Body of pancreas (tissue), 4 donors: ENCODE results near the gene ADM2. TPM values are rescaled to one million over a fixed set of nuclear protein-coding genes. Genes with fewer than 3 reads are reported as not detected.

ENCODE experiments used
- ATAC-seq: fragments of 150-250 bp; one replicate; pipeline ENCODE4 v1.9.1; 2016
- DNase-seq, 4 donors: peaks; one replicate each; pipeline ENCODE4 v3.0.0-alpha.2; 2019
- H3K27ac ChIP-seq, 4 donors: fragments of 200-600 bp; sonication (generic); 1 replicate in 3 of 4; 2 replicates in 1 of 4; pipeline versions ENCODE4 v1.5.1 to v1.6.1; 2016 to 2019; ENCODE audit warnings: mild to moderate bottlenecking in 1 of 4, mixed read lengths in 1 of 4, moderate library complexity in 1 of 4
- H3K27me3 ChIP-seq, 2 donors: fragments of 200-600 bp; sonication (generic); one replicate each; pipeline ENCODE4 v1.6.0; 2016; ENCODE audit warnings: mild to moderate bottlenecking in 1 of 2
- H3K36me3 ChIP-seq, 2 donors: fragments of 200-600 bp; sonication (generic); replicated peaks in 1 of 2; 2 replicates each; pipeline ENCODE4 v1.5.1; 2016; ENCODE audit warnings: low read depth in 2 of 2; ENCODE audit not compliant: insufficient read depth in 1 of 2
- H3K4me1 ChIP-seq: fragments of 200-600 bp; sonication (generic); one replicate; pipeline ENCODE4 v1.6.0; 2016
- H3K4me3 ChIP-seq, 2 donors: fragments of 200-600 bp; sonication (generic); 1 replicate in 1 of 2; 2 replicates in 1 of 2; pipeline ENCODE4 v1.5.1; 2016 to 2019
- H3K9me3 ChIP-seq, 3 donors: fragments of 200-600 bp; sonication (generic); 1 replicate in 2 of 3; 2 replicates in 1 of 3; pipeline ENCODE4 v1.5.1; 2016
- POLR2A ChIP-seq, 3 donors: fragments of 450-650 bp; IDR thresholded peaks; one replicate each; pipeline ENCODE4 v1.6.1; 2016; ENCODE audit warnings: antibody characterized with exemption in 3 of 3, mild to moderate bottlenecking in 2 of 3
- WGBS, 2 donors: methylation state at CpG; one replicate each; pipeline ENCODE4 v1.1.5; 2017; 5-methylcytosine and 5-hydroxymethylcytosine counted together
- intact Hi-C: fragments of 100-400 bp; cut with DNase I; formaldehyde crosslinking; loops from one replicate; pipeline ENCODE4 v1.15.1; 2023
- total RNA-seq, 2 donors: library from RNA; depleted of rRNA; stranded (reverse); fragments of >200 nt; gene quantifications; one replicate each; pipeline ENCODE4 v1.1.0, GENCODE V29; 2016
- TF ChIP-seq, protein P1 (sequence below), 7 experiments: fragments of 450-650 bp in 4 of 7; fragments of 200-600 bp in 3 of 7; sonication (generic) in 3 of 7; IDR thresholded peaks; one replicate each; pipeline ENCODE4 v1.5.1; 2016 to 2019; ENCODE audit warnings: antibody characterized with exemption in 7 of 7

The ADM2 gene
- total RNA-seq, 2 donors from 2014 or later: 7.3 to 8.2 TPM

GRCh38 chr22:50435291-50436014 is 45.9 kb upstream of the ADM2 start:
- 84 to 92% methylated on average over 6 to 20 of the region's 20 CpGs for WGBS, 2 donors
- Histone ChIP-seq H3K36me3 (peaks cover 17 to 33% of the 10 kb centered on the region in 2 donors), H3K4me3 (no peak overlapping the region), H3K4me1 (no peaks in the 10 kb centered on the region), H3K27ac (no peak overlapping the region), H3K9me3 (no peaks in the 10 kb centered on the region), H3K27me3 (no peaks in the 10 kb centered on the region)
- TF ChIP-seq, protein P1, sequence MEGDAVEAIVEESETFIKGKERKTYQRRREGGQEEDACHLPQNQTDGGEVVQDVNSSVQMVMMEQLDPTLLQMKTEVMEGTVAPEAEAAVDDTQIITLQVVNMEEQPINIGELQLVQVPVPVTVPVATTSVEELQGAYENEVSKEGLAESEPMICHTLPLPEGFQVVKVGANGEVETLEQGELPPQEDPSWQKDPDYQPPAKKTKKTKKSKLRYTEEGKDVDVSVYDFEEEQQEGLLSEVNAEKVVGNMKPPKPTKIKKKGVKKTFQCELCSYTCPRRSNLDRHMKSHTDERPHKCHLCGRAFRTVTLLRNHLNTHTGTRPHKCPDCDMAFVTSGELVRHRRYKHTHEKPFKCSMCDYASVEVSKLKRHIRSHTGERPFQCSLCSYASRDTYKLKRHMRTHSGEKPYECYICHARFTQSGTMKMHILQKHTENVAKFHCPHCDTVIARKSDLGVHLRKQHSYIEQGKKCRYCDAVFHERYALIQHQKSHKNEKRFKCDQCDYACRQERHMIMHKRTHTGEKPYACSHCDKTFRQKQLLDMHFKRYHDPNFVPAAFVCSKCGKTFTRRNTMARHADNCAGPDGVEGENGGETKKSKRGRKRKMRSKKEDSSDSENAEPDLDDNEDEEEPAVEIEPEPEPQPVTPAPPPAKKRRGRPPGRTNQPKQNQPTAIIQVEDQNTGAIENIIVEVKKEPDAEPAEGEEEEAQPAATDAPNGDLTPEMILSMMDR (IDR thresholded peaks at IDR 0.05): no peak
- TF ChIP-seq POLR2A (IDR thresholded peaks at IDR 0.05): no peak
- intact Hi-C loops: no loop called here
- no peak for ATAC-seq
- no peak for DNase-seq

GRCh38 chr22:50436015-50436830 is 45.1 kb upstream of the ADM2 start:
- peaks cover 14 to 32% of the 10 kb centered on the region in 2 donors for H3K36me3 ChIP-seq
- peak in 1 of 4 donors; percentile 8 for DNase-seq
- no peaks in the 10 kb centered on the region for H3K9me3 ChIP-seq
- ATAC-seq: no peak
- intact Hi-C loops: no loop called here
- no peaks in the 10 kb centered on the region for H3K27me3 ChIP-seq
- H3K4me3 ChIP-seq: no peak overlapping the region
- H3K4me1 ChIP-seq: no peaks in the 10 kb centered on the region
- WGBS, 2 donors: 90 to 91% methylated on average over 24 to 29 of the region's 37 CpGs
- no peak overlapping the region for H3K27ac ChIP-seq
- TF ChIP-seq, protein P1 (IDR thresholded peaks at IDR 0.05): no peak
- TF ChIP-seq POLR2A (IDR thresholded peaks at IDR 0.05): no peak

- H3K27me3 ChIP-seq: no peaks in the 10 kb centered on the region
- H3K36me3 ChIP-seq: peaks cover 7 to 25% of the 10 kb centered on the region in 2 donors
- intact Hi-C loops: no loop called here
- WGBS, 2 donors: 88 to 91% methylated on average over 9 to 21 of the region's 25 CpGs
- H3K9me3 ChIP-seq: no peaks in the 10 kb centered on the region
- H3K27ac ChIP-seq: no peak overlapping the region
- TF ChIP-seq, protein P1 (IDR thresholded peaks at IDR 0.05): no peak
- no peak for TF ChIP-seq POLR2A (IDR thresholded peaks at IDR 0.05)
- peak in 1 of 4 donors; percentile 11 for DNase-seq
- H3K4me3 ChIP-seq: no peak overlapping the region
- ATAC-seq: no peak
- H3K4me1 ChIP-seq: no peaks in the 10 kb centered on the region
Observed at GRCh38 chr22:50436841-50437341, 44.5 kb upstream of the ADM2 start.

DNA sequence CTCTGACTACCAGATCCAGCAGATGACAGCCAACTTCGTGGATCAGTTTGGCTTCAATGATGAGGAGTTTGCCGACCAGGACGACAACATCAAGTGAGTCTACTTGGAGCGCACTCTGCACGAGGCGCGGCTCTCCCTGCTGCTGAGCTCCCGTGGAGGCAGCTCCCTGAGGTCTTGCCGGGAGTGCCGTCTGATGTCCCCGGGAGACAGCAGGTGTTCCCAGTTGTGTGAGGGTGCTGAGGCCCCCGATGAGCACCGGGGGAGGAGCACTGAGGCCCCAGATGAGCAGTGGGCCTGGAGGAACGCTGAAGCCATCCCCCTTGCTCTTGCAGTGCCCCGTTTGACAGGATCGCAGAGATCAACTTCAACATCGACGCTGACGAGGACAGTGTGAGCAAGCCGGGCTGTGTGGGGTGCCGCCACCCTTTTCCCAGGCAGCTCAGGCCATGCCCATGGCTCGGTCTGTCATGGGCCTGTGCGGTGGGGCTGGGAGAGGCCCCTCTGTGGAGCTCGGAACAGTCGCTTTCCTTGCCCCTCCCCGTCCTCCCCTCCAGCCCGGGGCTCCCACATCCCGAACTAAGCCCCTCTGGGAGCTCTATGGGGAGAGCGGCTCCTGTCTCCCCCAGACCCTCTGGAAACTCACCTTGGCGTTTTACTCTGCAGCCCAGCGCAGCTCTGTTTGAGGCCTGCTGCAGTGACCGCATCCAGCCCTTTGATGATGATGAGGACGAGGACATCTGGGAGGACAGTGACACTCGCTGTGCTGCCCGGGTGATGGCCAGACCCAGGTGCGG is 43.6 kb upstream of the ADM2 start:
- Histone ChIP-seq H3K27ac (no peak overlapping the region), H3K27me3 (no peaks in the 10 kb centered on the region), H3K9me3 (no peaks in the 10 kb centered on the region), H3K4me1 (no peaks in the 10 kb centered on the region), H3K4me3 (no peak overlapping the region), H3K36me3 (peaks cover 0 to 20% of the 10 kb centered on the region in 2 donors)
- DNase-seq (peak in 1 of 4 donors; percentile 9), ATAC-seq (no peak)
- TF ChIP-seq POLR2A (IDR thresholded peaks at IDR 0.05): no peak
- TF ChIP-seq, protein P1 (IDR thresholded peaks at IDR 0.05): no peak
- intact Hi-C loops: no loop called here
- 88 to 90% methylated on average over 10 to 35 of the region's 36 CpGs for WGBS, 2 donors
